ENCODE data around the gene HDGFL2. TPM values are rescaled to one million over a fixed set of nuclear protein-coding genes. Genes with fewer than 3 reads are reported as not detected.

The HDGFL2 gene
- total and polyA plus RNA-seq, 7 donors = 32.3 to 56.4 (median 44.6) TPM

DNA sequence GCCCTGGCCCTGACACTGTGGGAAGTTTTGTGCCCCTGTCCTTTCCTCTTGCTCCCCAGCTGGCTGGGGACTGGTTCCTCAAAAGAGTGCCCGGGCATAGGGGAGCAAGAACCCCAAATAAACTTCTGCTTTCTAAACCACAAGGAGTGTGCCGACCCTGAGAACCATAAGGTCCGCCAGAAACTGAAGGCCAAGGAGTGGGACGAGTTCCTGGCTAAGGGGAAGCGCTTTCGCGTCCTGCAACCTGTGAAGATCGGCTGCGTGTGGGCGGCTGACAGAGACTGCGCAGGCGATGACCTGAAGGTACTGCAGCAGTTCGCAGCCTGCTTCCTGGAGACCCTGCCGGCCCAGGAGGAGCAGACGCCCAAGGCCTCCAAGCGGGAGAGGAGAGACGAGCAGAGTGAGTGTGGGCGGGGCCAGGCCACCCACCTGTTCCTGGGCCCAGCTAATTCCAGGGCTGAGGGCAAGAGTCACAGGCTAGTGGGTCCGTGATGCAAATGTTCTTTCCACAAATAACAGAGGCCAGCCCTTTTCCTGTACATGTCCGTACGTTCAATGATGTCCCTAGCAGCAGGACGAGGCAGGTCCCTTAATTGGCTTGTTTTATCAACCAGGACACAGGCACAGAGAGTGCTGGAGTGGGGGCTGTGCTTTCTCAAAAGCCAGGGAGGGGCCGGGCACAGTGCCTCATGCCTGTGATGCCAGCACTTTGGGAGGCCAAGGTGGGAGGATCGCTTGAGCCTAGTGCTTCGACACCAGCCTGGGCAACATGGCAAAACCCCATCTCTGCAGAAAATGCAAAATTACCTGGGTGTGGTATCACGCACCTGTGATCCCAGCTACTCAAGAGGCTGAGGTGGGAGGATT lies 40.1 kb upstream of the HDGFL2 start:
- WGBS, 3 donors = 86 to 90% (median 89%) methylated on average over 26 of the region's 26 CpGs
- Histone ChIP-seq H3K4me3 (no peak overlapping the region), H3K27me3 (ENCODE audit: insufficient read depth in 3 of 3, low read length in 2 of 3) (no peaks in the 10 kb centered on the region), H3K36me3 (ENCODE audit: insufficient read depth in 1 of 2, low read depth in 1 of 2) (peaks cover 0 to 36% of the 10 kb centered on the region in 2 donors), H3K9me3 (no peaks in the 10 kb centered on the region), H3K4me1 (no peaks in the 10 kb centered on the region), H3K27ac (no peak overlapping the region)
- intact Hi-C loops (cut with DNase I) = no loop called here
- no peak for DNase-seq
- TF ChIP-seq, protein P1, sequence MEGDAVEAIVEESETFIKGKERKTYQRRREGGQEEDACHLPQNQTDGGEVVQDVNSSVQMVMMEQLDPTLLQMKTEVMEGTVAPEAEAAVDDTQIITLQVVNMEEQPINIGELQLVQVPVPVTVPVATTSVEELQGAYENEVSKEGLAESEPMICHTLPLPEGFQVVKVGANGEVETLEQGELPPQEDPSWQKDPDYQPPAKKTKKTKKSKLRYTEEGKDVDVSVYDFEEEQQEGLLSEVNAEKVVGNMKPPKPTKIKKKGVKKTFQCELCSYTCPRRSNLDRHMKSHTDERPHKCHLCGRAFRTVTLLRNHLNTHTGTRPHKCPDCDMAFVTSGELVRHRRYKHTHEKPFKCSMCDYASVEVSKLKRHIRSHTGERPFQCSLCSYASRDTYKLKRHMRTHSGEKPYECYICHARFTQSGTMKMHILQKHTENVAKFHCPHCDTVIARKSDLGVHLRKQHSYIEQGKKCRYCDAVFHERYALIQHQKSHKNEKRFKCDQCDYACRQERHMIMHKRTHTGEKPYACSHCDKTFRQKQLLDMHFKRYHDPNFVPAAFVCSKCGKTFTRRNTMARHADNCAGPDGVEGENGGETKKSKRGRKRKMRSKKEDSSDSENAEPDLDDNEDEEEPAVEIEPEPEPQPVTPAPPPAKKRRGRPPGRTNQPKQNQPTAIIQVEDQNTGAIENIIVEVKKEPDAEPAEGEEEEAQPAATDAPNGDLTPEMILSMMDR (IDR thresholded peaks at IDR 0.05) = no peak
- no peak for ATAC-seq

DNA sequence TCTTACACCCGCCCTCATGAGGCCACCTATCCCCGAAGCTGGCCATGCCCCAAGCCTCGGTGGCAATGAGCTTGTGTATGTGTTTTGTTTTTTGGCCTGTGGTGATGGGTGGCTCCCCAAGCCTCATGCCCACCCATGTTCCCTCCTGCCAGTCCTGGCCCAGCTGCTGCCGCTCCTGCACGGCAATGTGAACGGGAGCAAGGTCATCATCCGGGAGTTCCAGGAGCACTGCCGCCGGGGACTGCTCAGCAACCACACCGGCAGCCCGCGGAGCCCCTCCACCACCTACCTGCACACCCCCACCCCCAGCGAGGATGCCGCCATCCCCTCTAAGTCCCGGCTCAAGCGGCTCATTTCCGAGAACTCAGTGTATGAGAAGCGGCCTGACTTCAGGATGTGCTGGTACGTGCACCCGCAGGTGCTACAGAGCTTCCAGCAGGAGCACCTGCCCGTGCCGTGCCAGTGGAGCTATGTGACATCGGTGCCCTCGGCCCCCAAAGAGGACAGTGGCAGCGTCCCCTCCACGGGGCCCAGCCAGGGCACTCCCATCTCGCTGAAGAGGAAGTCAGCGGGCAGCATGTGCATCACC lies 39.1 kb upstream of the HDGFL2 start:
- WGBS, 3 donors = 95 to 96% (median 95%) methylated on average over 26 to 28 of the region's 28 CpGs
- ATAC-seq = no peak
- Histone ChIP-seq H3K9me3 (no peaks in the 10 kb centered on the region), H3K27me3 (ENCODE audit: insufficient read depth in 3 of 3, low read length in 2 of 3) (no peaks in the 10 kb centered on the region), H3K4me1 (no peaks in the 10 kb centered on the region), H3K36me3 (ENCODE audit: insufficient read depth in 1 of 2, low read depth in 1 of 2) (peaks cover 0 to 36% of the 10 kb centered on the region in 2 donors), H3K4me3 (no peak overlapping the region), H3K27ac (no peak overlapping the region)
- intact Hi-C loops (cut with DNase I) = no loop called here
- DNase-seq = no peak
- TF ChIP-seq, protein P1 (IDR thresholded peaks at IDR 0.05) = no peak

DNA sequence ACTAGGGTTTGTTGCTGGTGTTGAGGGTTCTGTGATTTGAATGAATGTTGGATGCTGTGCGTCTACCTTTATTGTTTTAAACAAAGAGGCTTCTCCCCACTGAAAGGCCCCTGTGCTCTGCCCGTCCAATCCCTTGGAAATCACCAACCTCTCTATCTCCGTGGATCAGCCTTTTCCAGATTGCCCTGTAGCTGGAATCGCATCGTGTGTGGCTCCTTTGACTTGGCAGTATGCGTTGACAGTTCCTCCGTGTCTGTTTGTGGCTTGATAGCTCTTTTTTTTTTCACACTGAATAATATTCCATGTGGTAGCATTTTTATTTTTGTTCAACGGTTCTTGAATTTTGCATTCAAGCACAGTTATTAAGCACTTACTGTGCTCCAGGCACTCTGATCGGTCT lies 37.7 kb upstream of the HDGFL2 start:
- TF ChIP-seq, protein P1 (IDR thresholded peaks at IDR 0.05) = no peak
- Histone ChIP-seq H3K4me3 (no peak overlapping the region), H3K9me3 (no peaks in the 10 kb centered on the region), H3K27me3 (ENCODE audit: insufficient read depth in 3 of 3, low read length in 2 of 3) (no peaks in the 10 kb centered on the region), H3K36me3 (ENCODE audit: insufficient read depth in 1 of 2, low read depth in 1 of 2) (peaks cover 0 to 31% of the 10 kb centered on the region in 2 donors), H3K4me1 (no peaks in the 10 kb centered on the region), H3K27ac (no peak overlapping the region)
- DNase-seq (no peak), ATAC-seq (no peak)
- intact Hi-C loops (cut with DNase I) = no loop called here
- 90 to 93% (median 91%) methylated on average over 9 of the region's 9 CpGs for WGBS, 3 donors

DNA sequence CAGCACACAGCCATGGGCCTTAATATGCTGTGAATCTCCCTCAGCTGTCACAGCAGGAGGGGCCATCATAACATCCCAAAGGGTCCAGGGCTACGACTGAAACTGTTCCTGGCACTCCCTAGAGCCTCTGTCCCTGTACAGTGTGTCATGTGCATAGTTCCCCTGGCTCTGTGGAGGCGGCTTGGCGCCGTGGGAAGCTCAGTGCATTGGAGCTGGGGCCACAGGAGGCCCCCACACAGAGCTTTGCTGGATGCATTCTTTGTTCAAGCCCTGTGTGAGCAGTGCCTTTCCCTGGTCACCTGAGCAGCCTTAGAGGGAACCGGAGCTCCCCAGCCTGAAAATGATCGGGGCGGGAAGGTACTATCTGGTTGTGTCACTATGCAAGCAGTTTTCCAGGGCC lies 35.9 kb upstream of the HDGFL2 start:
- H3K27me3 ChIP-seq (ENCODE audit: insufficient read depth in 3 of 3, low read length in 2 of 3) = no peaks in the 10 kb centered on the region
- 79 to 85% (median 84%) methylated on average over 7 of the region's 7 CpGs for WGBS, 3 donors
- no peak overlapping the region for H3K4me3 ChIP-seq
- no peak overlapping the region for H3K27ac ChIP-seq
- no peak for DNase-seq
- intact Hi-C loops (cut with DNase I) = no loop called here
- H3K36me3 ChIP-seq (ENCODE audit: insufficient read depth in 1 of 2, low read depth in 1 of 2) = peaks cover 0 to 22% of the 10 kb centered on the region in 2 donors
- peak in 1 of 4 donors; percentile 13 for ATAC-seq
- TF ChIP-seq, protein P1 (IDR thresholded peaks at IDR 0.05) = no peak
- H3K9me3 ChIP-seq = no peaks in the 10 kb centered on the region
- no peaks in the 10 kb centered on the region for H3K4me1 ChIP-seq
